Kidney (tissue), 14 donors: ENCODE measurements around the gene DPAGT1. TPM values are rescaled to one million over a fixed set of nuclear protein-coding genes. Genes with fewer than 3 reads are reported as not detected.

ENCODE experiments used
- DNase-seq, 5 donors: peaks; one replicate each; pipeline ENCODE4 v3.0.0-alpha.2; 2013 to 2020
- FAIRE-seq: peaks from 2 replicates; lab custom pipeline; 2012; peaks lifted over from hg19 to GRCh38; lab: Jason Lieb, UNC
- H3K27ac ChIP-seq, 2 donors: one replicate each; pipeline ENCODE4 v1.7.0; 2013; ENCODE audit warnings: low read depth in 2 of 2, low read length in 2 of 2, inconsistent platforms in 1 of 2
- H3K27me3 ChIP-seq: one replicate; pipeline ENCODE4 v1.7.1; 2013; ENCODE audit warnings: low read length, inconsistent platforms; ENCODE audit not compliant: control insufficient read depth, insufficient read depth
- H3K36me3 ChIP-seq, 3 donors: one replicate each; pipeline versions ENCODE4 v1.7.0 to v1.7.1; 2013; ENCODE audit warnings: low read length in 3 of 3, control low read depth in 1 of 3, inconsistent platforms in 1 of 3; ENCODE audit not compliant: insufficient read depth in 3 of 3, control insufficient read depth in 2 of 3
- H3K4me1 ChIP-seq, 3 donors: one replicate each; pipeline versions ENCODE4 v1.7.0 to v1.7.1; 2013; ENCODE audit warnings: low read length in 3 of 3, inconsistent platforms in 1 of 3, low read depth in 1 of 3; ENCODE audit not compliant: control insufficient read depth in 2 of 3, insufficient read depth in 2 of 3
- H3K4me3 ChIP-seq, 3 donors: one replicate each; pipeline versions ENCODE4 v1.7.0 to v1.8.1; 2013; ENCODE audit warnings: low read length in 3 of 3, control low read depth in 1 of 3, inconsistent platforms in 1 of 3
- H3K9ac ChIP-seq, 3 donors: one replicate each; pipeline versions ENCODE4 v1.7.0 to v1.7.1; 2013; ENCODE audit warnings: low read length in 3 of 3, control low read depth in 1 of 3, inconsistent platforms in 1 of 3
- H3K9me3 ChIP-seq, 3 donors: one replicate each; pipeline versions ENCODE4 v1.7.0 to v1.7.1; 2013; ENCODE audit warnings: low read length in 3 of 3, control low read depth in 1 of 3, inconsistent platforms in 1 of 3; ENCODE audit not compliant: control insufficient read depth in 2 of 3, insufficient read depth in 1 of 3
- intact Hi-C: fragments of 100-400 bp; cut with DNase I; formaldehyde crosslinking; loops from one replicate; pipeline ENCODE4 v1.11.1; 2022
- polyA plus RNA-seq: library from polyadenylated mRNA; stranded (reverse); fragments of 350-450 nt; fragmentation: Illumina TruSeq; extraction: RNeasy Lipid Tissue Mini Kit (QIAGEN cat#74804); gene quantifications from one replicate; pipeline ENCODE4 v1.2.3, GENCODE V29; 2014; ENCODE audit warnings: low read depth, low replicate concordance; ENCODE audit not compliant: insufficient read depth
- total RNA-seq: library from RNA; stranded (reverse); fragmentation: NEBNext Ultra II Directional; extraction: Animal tissue kit (Norgen Biotek cat#: 25700); gene quantifications from one replicate; pipeline ENCODE4 v1.2.1, GENCODE V29; 2021
- TF ChIP-seq, protein P1 (sequence below): IDR thresholded peaks from 3 replicates; pipeline ENCODE4 v1.5.1; 2012; ENCODE audit warnings: mild to moderate bottlenecking, moderate library complexity, borderline replicate concordance; ENCODE audit not compliant: insufficient read depth; ENCODE audit errors: extremely low read depth
- donor health status: control.
- donor health status: control.
- donor health status: control.
- donor health status: control.
- donor health status: control.
- donor health status: DM: yes; HTN: yes; CAD: no.
- donor health status: Normal renal cell carcinoma (clear cell type).

DPAGT1 gene
- total and polyA plus RNA-seq, 2 donors from 2014 or later, result 34.8 to 41.0 TPM

GRCh38 chr11:119077839-119078238 is 23.8 kb downstream of the DPAGT1 start:
- Histone ChIP-seq H3K9ac (no peak overlapping the region), H3K27ac (no peak overlapping the region), H3K4me3 (no peak overlapping the region), H3K27me3 (no peaks in the 10 kb centered on the region), H3K4me1 (no peaks in the 10 kb centered on the region), H3K9me3 (no peaks in the 10 kb centered on the region), H3K36me3 (peaks cover 2 to 69% (median 53%) of the 10 kb centered on the region in 3 donors)
- intact Hi-C loops, result no loop called here
- TF ChIP-seq, protein P1, sequence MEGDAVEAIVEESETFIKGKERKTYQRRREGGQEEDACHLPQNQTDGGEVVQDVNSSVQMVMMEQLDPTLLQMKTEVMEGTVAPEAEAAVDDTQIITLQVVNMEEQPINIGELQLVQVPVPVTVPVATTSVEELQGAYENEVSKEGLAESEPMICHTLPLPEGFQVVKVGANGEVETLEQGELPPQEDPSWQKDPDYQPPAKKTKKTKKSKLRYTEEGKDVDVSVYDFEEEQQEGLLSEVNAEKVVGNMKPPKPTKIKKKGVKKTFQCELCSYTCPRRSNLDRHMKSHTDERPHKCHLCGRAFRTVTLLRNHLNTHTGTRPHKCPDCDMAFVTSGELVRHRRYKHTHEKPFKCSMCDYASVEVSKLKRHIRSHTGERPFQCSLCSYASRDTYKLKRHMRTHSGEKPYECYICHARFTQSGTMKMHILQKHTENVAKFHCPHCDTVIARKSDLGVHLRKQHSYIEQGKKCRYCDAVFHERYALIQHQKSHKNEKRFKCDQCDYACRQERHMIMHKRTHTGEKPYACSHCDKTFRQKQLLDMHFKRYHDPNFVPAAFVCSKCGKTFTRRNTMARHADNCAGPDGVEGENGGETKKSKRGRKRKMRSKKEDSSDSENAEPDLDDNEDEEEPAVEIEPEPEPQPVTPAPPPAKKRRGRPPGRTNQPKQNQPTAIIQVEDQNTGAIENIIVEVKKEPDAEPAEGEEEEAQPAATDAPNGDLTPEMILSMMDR, result no peak
- FAIRE-seq, result no peak
- peak in 1 of 5 donors; percentile 14 for DNase-seq

DNA sequence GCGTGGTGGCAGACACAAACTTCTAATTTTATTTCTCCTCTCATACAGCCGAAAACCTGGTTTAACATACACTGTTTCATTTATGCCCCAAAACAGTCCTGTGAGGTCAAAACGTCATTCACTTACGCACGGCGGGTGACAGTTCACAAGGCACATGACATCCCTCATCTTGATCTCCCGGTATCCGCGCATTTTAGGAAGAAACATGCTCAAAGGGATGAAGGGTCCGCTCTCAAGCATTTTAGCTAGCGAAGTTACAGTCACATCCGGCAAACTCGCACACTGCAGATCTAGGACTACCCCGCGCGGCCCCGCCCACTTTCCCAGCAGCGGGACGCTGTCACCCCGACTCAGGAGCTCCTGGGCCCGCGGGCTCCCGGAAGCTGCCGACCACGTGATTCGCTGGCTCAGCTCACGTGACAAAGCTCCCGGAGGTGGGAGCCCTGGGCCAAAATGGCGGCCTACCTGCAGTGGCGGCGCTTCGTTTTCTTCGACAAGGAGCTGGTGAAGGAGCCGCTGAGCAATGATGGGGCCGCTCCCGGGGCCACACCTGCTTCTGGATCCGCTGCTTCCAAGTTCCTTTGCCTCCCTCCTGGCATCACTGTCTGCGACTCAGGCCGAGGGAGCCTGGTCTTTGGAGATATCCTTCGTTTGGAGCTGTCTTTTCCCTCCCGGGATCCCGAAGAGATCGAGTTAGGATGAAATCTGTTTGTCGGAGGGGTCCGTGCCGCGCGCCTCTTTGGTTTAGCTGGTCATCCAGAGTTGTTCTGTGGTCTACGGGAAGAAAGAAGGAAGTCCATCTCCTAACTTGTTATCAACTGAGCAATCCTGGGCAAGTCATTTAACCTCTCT is 34.1 kb downstream of the DPAGT1 start, which contains the start of gene VPS11:
TSS of gene VPS11 (plus strand) at position 448 of the 852 bp plus-strand sequence. CDS start at position 454, 6 bp downstream.
- H3K4me1 ChIP-seq, result peaks cover 0 to 10% (median 5%) of the 10 kb centered on the region in 3 donors

DNA sequence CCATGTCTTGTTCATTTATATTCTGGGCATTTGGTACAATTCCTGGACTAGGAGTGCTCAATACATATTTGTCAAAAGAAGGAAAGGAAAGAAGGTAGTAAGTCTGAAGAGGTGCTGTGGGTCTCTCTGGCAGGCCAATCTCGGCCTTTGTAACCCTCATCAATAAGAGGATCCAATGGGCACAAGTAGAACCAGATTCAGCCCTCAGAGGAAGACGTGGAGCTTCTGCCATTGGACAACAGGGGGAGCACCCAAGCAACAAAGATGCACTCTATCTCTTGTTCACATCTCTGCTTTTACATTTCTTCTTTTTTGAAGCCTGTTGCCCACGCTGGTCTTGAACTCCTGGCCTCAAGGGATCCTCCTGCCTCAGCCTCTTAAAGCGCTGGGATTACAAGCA is 36.3 kb downstream of the DPAGT1 start:
- DNase-seq (no peak), FAIRE-seq (no peak)
- Histone ChIP-seq H3K27me3 (no peaks in the 10 kb centered on the region), H3K27ac (no peak overlapping the region), H3K36me3 (peaks cover 0 to 11% (median 3%) of the 10 kb centered on the region in 3 donors), H3K9me3 (no peaks in the 10 kb centered on the region), H3K4me3 (no peak overlapping the region), H3K4me1 (peaks cover 0 to 6% (median 5%) of the 10 kb centered on the region in 3 donors), H3K9ac (no peak overlapping the region)
- TF ChIP-seq, protein P1, result peak; percentile 19
- intact Hi-C loops, result no loop called here

More for the DNA sequence above, 34.1 kb downstream of the DPAGT1 start, which contains the start of gene VPS11:
- DNase-seq (peak; percentile 96 to 100 (median 97)), FAIRE-seq (no peak)
- TF ChIP-seq, protein P1, result no peak
- Histone ChIP-seq H3K36me3 (peaks cover 3 to 15% (median 5%) of the 10 kb centered on the region in 3 donors), H3K27me3 (no peaks in the 10 kb centered on the region), H3K9me3 (no peaks in the 10 kb centered on the region), H3K27ac (peak within 1 kb of the TSS; percentile 89 to 96), H3K9ac (peak within 1 kb of the TSS; percentile 84 to 92 (median 91)), H3K4me3 (peak within 1 kb of the TSS; percentile 81 to 92 (median 89))
- intact Hi-C loops, result no loop called here
